Fibroblast of lung (primary cell): ENCODE results near the gene PLXNA4.

ENCODE experiments used
- CTCF ChIP-seq, 2 donors: IDR thresholded peaks in 1 of 2; conservative IDR thresholded peaks in 1 of 2; 1 replicate in 1 of 2; 2 replicates in 1 of 2; pipeline ENCODE4 v1.5.1; 2011 to 2012; ENCODE audit warnings: low read length in 2 of 2, control low read depth in 1 of 2, inconsistent platforms in 1 of 2, low read depth in 1 of 2, mild to moderate bottlenecking in 1 of 2
- EZH2 ChIP-seq: IDR thresholded peaks from 2 replicates; pipeline ENCODE4 v1.5.1; 2012; ENCODE audit warnings: low read length, control low read depth, mild to moderate bottlenecking; ENCODE audit errors: missing control alignments

GRCh38 chr7:132518102-132518838 lies 58.0 kb downstream of the PLXNA4 start:
- TF ChIP-seq CTCF (conservative IDR thresholded peaks at IDR 0.05 in 1 of 2, IDR thresholded peaks at IDR 0.05 in 1 of 2; ENCODE audit: low read depth in 1 of 2, low read length in 2 of 2), result peak in 1 of 2 donors; percentile 43
- TF ChIP-seq EZH2, result no peak
